HEK293 (cell line): ENCODE measurements around the gene TENT4A.

Experiments
- EGR2 ChIP-seq: fragments of 450-650 bp; formaldehyde crosslinking; IDR thresholded peaks from 2 replicates; pipeline ENCODE4 v1.5.1; 2016; ENCODE audit warnings: low read depth, missing biosample characterization, missing genetic modification characterization
- FEZF1 ChIP-seq: fragments of 450-650 bp; formaldehyde crosslinking; IDR thresholded peaks from 2 replicates; pipeline ENCODE4 v1.5.1; 2016; ENCODE audit warnings: missing biosample characterization, missing genetic modification characterization
- GLIS2 ChIP-seq: fragments of 450-650 bp; formaldehyde crosslinking; IDR thresholded peaks from 2 replicates; pipeline ENCODE4 v1.5.1; 2016; ENCODE audit warnings: missing biosample characterization, missing genetic modification characterization
- HIC1 ChIP-seq: fragments of 450-650 bp; formaldehyde crosslinking; IDR thresholded peaks from 2 replicates; pipeline ENCODE4 v1.5.1; 2016; ENCODE audit warnings: missing biosample characterization, missing genetic modification characterization
- HOXA7 ChIP-seq: sonication (generic); formaldehyde crosslinking; IDR thresholded peaks from 2 replicates; pipeline ENCODE4 v1.8.1; 2022; ENCODE audit warnings: missing genetic modification reagents, borderline replicate concordance
- IKZF3 ChIP-seq: fragments of 450-650 bp; IDR thresholded peaks from 2 replicates; pipeline ENCODE4 v1.5.0; 2018; ENCODE audit warnings: missing biosample characterization, mild to moderate bottlenecking, missing genetic modification characterization, moderate library complexity
- KLF1 ChIP-seq: fragments of 450-650 bp; formaldehyde crosslinking; IDR thresholded peaks from 2 replicates; pipeline ENCODE4 v1.5.1; 2016; ENCODE audit warnings: missing biosample characterization, missing genetic modification characterization
- KLF16 ChIP-seq: fragments of 450-650 bp; formaldehyde crosslinking; IDR thresholded peaks from 2 replicates; pipeline ENCODE4 v1.5.1; 2017; ENCODE audit warnings: missing biosample characterization, missing genetic modification characterization
- KLF8 ChIP-seq: fragments of 450-650 bp; formaldehyde crosslinking; IDR thresholded peaks from 2 replicates; pipeline ENCODE4 v1.5.1; 2016; ENCODE audit warnings: missing biosample characterization, missing genetic modification characterization
- MYNN ChIP-seq: fragments of 450-650 bp; formaldehyde crosslinking; IDR thresholded peaks from 2 replicates; pipeline ENCODE4 v1.5.1; 2016; ENCODE audit warnings: missing biosample characterization, missing genetic modification characterization, borderline replicate concordance
- PRDM4 ChIP-seq: fragments of 450-650 bp; formaldehyde crosslinking; IDR thresholded peaks from 2 replicates; pipeline ENCODE4 v1.5.1; 2017; ENCODE audit warnings: missing biosample characterization, missing genetic modification characterization
- REPIN1 ChIP-seq: fragments of 450-650 bp; formaldehyde crosslinking; IDR thresholded peaks from 2 replicates; pipeline ENCODE4 v1.5.1; 2017; ENCODE audit warnings: missing biosample characterization, missing genetic modification characterization, low read depth
- SETDB1 ChIP-seq: IDR thresholded peaks from one replicate; pipeline ENCODE4 v1.6.1; 2017; ENCODE audit warnings: mild to moderate bottlenecking, low read length, moderate library complexity, mixed read lengths; ENCODE audit not compliant: insufficient read length
- ZFP41 ChIP-seq: fragments of 450-650 bp; formaldehyde crosslinking; IDR thresholded peaks from 2 replicates; pipeline ENCODE4 v1.5.1; 2016; ENCODE audit warnings: missing biosample characterization, missing genetic modification characterization, borderline replicate concordance
- ZFP69B ChIP-seq: fragments of 450-650 bp; formaldehyde crosslinking; IDR thresholded peaks from 2 replicates; pipeline ENCODE4 v1.5.1; 2016; ENCODE audit warnings: missing biosample characterization, missing genetic modification characterization
- ZNF114 ChIP-seq: fragments of 450-650 bp; formaldehyde crosslinking; IDR thresholded peaks from 2 replicates; pipeline ENCODE4 v1.5.0; 2017; ENCODE audit warnings: missing biosample characterization, missing genetic modification characterization
- ZNF148 ChIP-seq: fragments of 450-650 bp; formaldehyde crosslinking; IDR thresholded peaks from 2 replicates; pipeline ENCODE4 v1.5.0; 2017; ENCODE audit warnings: missing biosample characterization, missing genetic modification characterization, borderline replicate concordance
- ZNF155 ChIP-seq: fragments of 450-650 bp; formaldehyde crosslinking; IDR thresholded peaks from 2 replicates; pipeline ENCODE4 v1.5.1; 2016; ENCODE audit warnings: missing biosample characterization, missing genetic modification characterization
- ZNF202 ChIP-seq: fragments of 450-650 bp; formaldehyde crosslinking; IDR thresholded peaks from 2 replicates; pipeline ENCODE4 v1.5.1; 2016; ENCODE audit warnings: missing biosample characterization, missing genetic modification characterization, borderline replicate concordance
- ZNF214 ChIP-seq: fragments of 450-650 bp; formaldehyde crosslinking; IDR thresholded peaks from 2 replicates; pipeline ENCODE4 v1.5.1; 2017; ENCODE audit warnings: missing biosample characterization, mild to moderate bottlenecking, missing genetic modification characterization, borderline replicate concordance
- ZNF223 ChIP-seq: fragments of 450-650 bp; formaldehyde crosslinking; IDR thresholded peaks from 2 replicates; pipeline ENCODE4 v1.5.1; 2016; ENCODE audit warnings: missing biosample characterization, missing genetic modification characterization
- ZNF274 ChIP-seq, 2 experiments: fragments of 200-500 bp in 1 of 2; fragments of 450-650 bp in 1 of 2; sonication (Bioruptor generic) in 1 of 2; formaldehyde crosslinking in 1 of 2; IDR thresholded peaks; 2 replicates each; pipeline versions ENCODE4 v1.5.1 to v1.6.1; 2014 to 2016; ENCODE audit warnings: borderline replicate concordance in 1 of 2, inconsistent platforms in 1 of 2, low read length in 1 of 2, missing biosample characterization in 1 of 2, missing genetic modification characterization in 1 of 2
- ZNF416 ChIP-seq: fragments of 450-650 bp; formaldehyde crosslinking; IDR thresholded peaks from 2 replicates; pipeline ENCODE4 v1.5.1; 2016; ENCODE audit warnings: missing biosample characterization, missing genetic modification characterization
- ZNF449 ChIP-seq: fragments of 450-650 bp; formaldehyde crosslinking; IDR thresholded peaks from 2 replicates; pipeline ENCODE4 v1.5.1; 2017; ENCODE audit warnings: missing biosample characterization, mild to moderate bottlenecking, missing genetic modification characterization, moderate library complexity
- ZNF510 ChIP-seq: fragments of 450-650 bp; formaldehyde crosslinking; IDR thresholded peaks from 2 replicates; pipeline ENCODE4 v1.5.1; 2018; ENCODE audit warnings: mild to moderate bottlenecking, missing genetic modification characterization, missing biosample characterization; ENCODE audit not compliant: insufficient replicate concordance
- ZNF513 ChIP-seq: fragments of 450-650 bp; IDR thresholded peaks from 2 replicates; pipeline ENCODE4 v1.5.1; 2018; ENCODE audit warnings: missing biosample characterization, missing genetic modification characterization
- ZNF626 ChIP-seq: fragments of 450-650 bp; sonication (Bioruptor Pico); formaldehyde crosslinking; IDR thresholded peaks from 2 replicates; pipeline ENCODE4 v1.5.1; 2018; ENCODE audit warnings: missing biosample characterization, missing genetic modification characterization, inconsistent platforms
- ZNF830 ChIP-seq: fragments of 450-650 bp; IDR thresholded peaks from 2 replicates; pipeline ENCODE4 v1.5.0; 2018; ENCODE audit warnings: missing biosample characterization, missing genetic modification characterization, low read depth, mild to moderate bottlenecking, moderate library complexity
- ZSCAN18 ChIP-seq: fragments of 450-650 bp; formaldehyde crosslinking; IDR thresholded peaks from 2 replicates; pipeline ENCODE4 v1.5.1; 2016; ENCODE audit warnings: missing biosample characterization, missing genetic modification characterization

Gene TENT4A

GRCh38 chr5:6681682-6682081 is 31.6 kb upstream of the TENT4A start (continued):
- TF ChIP-seq ZNF449 (tag by site-specific recombination) (no peak), HIC1 (tag by site-specific recombination) (no peak), IKZF3 (no peak), GLIS2 (tag by site-specific recombination) (no peak), REPIN1 (tag by site-specific recombination) (no peak), ZNF274 (IDR thresholded peaks at IDR 0.05; ENCODE audit: low read length) (no peak), ZNF274 (tag by site-specific recombination; IDR thresholded peaks at IDR 0.05; ENCODE audit: borderline replicate concordance) (peak; percentile 75), ZNF416 (tag by site-specific recombination) (no peak), ZNF214 (tag by site-specific recombination) (no peak), ZNF510 (tag by site-specific recombination) (no peak), ZFP69B (tag by site-specific recombination) (no peak), ZNF513 (tag by site-specific recombination) (no peak), MYNN (tag by site-specific recombination) (no peak), KLF1 (tag by site-specific recombination) (no peak), ZNF155 (tag by site-specific recombination) (no peak; the same call in 1 of the 2 replicates), ZNF830 (tag by site-specific recombination) (no peak), FEZF1 (tag by site-specific recombination) (no peak), ZNF114 (tag by site-specific recombination) (no peak; the same call in 1 of the 2 replicates), ZNF148 (tag by site-specific recombination) (no peak), KLF8 (tag by site-specific recombination) (0 out of 2 replicates have a peak, but pooled peaks have one; percentile 23), ZNF223 (tag by site-specific recombination) (no peak), EGR2 (tag by site-specific recombination) (no peak), ZFP41 (tag by site-specific recombination) (no peak), ZSCAN18 (tag by site-specific recombination) (0 out of 2 replicates have a peak, but pooled peaks have one; percentile 45), ZNF626 (tag by site-specific recombination) (no peak), SETDB1 (no peak), PRDM4 (no peak), HOXA7 (no peak), KLF16 (no peak), ZNF202 (tag by site-specific recombination) (0 out of 2 replicates have a peak, but pooled peaks have one; percentile 24)
